ACC112 (cell line): ENCODE measurements around the gene RAB6B.
A peak's percentile ranks its signal among the peaks of the same experiment; 100 is the strongest.

ENCODE experiments used
- H2AFZ ChIP-seq: fragments of 200-600 bp; sonication (generic); one replicate; pipeline ENCODE4 v1.6.0; 2017; ENCODE audit warnings: antibody characterized with exemption, low read length; ENCODE audit not compliant: unreplicated experiment
- H3K27ac ChIP-seq: fragments of 200-600 bp; sonication (generic); 2 replicates; pipeline ENCODE4 v1.5.1; 2014; ENCODE audit warnings: low read depth, mild to moderate bottlenecking, antibody characterized with exemption, low read length, moderate library complexity
- H3K27me3 ChIP-seq: fragments of 200-600 bp; sonication (generic); 2 replicates; pipeline ENCODE4 v1.6.1; 2014; ENCODE audit warnings: mild to moderate bottlenecking, antibody characterized with exemption, low read length, moderate library complexity, mixed read lengths; ENCODE audit not compliant: insufficient read depth
- H3K36me3 ChIP-seq: fragments of 200-600 bp; sonication (generic); 2 replicates; pipeline ENCODE4 v1.6.1; 2016; ENCODE audit warnings: mild to moderate bottlenecking, antibody characterized with exemption, low read length, moderate library complexity, mixed read lengths; ENCODE audit not compliant: insufficient read depth
- H3K4me1 ChIP-seq: fragments of 200-600 bp; sonication (generic); one replicate; pipeline ENCODE4 v1.6.1; 2016; ENCODE audit warnings: low read length, mixed read lengths; ENCODE audit not compliant: insufficient read depth, unreplicated experiment, control insufficient read depth
- H3K4me3 ChIP-seq: fragments of 200-600 bp; sonication (generic); 2 replicates; pipeline ENCODE4 v1.5.1; 2014; ENCODE audit warnings: mild to moderate bottlenecking, low read depth, low read length
- H3K79me2 ChIP-seq: fragments of 200-600 bp; sonication (generic); one replicate; pipeline ENCODE4 v1.6.0; 2016; ENCODE audit warnings: low read length; ENCODE audit not compliant: control insufficient read depth, unreplicated experiment, insufficient read depth

RAB6B gene

GRCh38 chr3:133895208-133896001, at the start of gene RAB6B:
RAB6B (minus strand) TSS chr3:133895882; CDS start chr3:133895466, 416 bp downstream.
- no peaks in the 10 kb centered on the region for H3K79me2 ChIP-seq
- H3K4me1 ChIP-seq, result no peaks in the 10 kb centered on the region
- H2AFZ ChIP-seq, result peak within 1 kb of the TSS; percentile 94
- H3K4me3 ChIP-seq, result peak within 1 kb of the TSS; percentile 92
- H3K27ac ChIP-seq, result no peak within 1 kb of the TSS
- H3K27me3 ChIP-seq, result peaks cover 32% of the 10 kb centered on the region
- H3K36me3 ChIP-seq, result no peaks in the 10 kb centered on the region

- Histone ChIP-seq H3K79me2 (no peaks in the 10 kb centered on the region), H3K27ac (peak overlapping the region; percentile 82), H2AFZ (no peak overlapping the region), H3K36me3 (no peaks in the 10 kb centered on the region), H3K27me3 (no peaks in the 10 kb centered on the region), H3K4me1 (peaks cover 59% of the 10 kb centered on the region), H3K4me3 (peak overlapping the region; percentile 59)
Measured at GRCh38 chr3:133944641-133945380, 49.1 kb upstream of the RAB6B start.

DNA sequence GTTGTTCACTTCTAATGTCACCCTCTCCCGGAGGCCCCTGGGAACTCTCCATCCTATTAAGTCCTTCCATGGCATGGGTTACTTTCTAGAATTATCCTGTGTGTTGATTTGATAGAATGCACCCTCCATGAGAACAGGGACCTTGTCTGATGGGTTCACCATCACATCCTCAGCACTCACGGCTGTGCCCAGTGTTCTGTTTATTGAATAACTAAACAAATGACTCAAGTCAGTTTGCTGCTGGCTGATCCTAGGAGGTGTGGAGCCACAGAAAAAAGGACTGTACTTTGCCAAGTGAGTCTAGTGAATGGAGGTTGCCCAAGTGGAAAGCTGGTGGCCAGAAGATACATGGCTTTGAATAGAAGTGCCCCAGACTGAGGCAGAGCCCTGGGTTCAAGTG, 48.5 kb upstream of the RAB6B start:
- Histone ChIP-seq H3K27me3 (no peaks in the 10 kb centered on the region), H3K79me2 (no peaks in the 10 kb centered on the region), H2AFZ (no peak overlapping the region), H3K36me3 (no peaks in the 10 kb centered on the region), H3K4me1 (peaks cover 59% of the 10 kb centered on the region), H3K27ac (peak overlapping the region; percentile 82), H3K4me3 (peak overlapping the region; percentile 59)

DNA sequence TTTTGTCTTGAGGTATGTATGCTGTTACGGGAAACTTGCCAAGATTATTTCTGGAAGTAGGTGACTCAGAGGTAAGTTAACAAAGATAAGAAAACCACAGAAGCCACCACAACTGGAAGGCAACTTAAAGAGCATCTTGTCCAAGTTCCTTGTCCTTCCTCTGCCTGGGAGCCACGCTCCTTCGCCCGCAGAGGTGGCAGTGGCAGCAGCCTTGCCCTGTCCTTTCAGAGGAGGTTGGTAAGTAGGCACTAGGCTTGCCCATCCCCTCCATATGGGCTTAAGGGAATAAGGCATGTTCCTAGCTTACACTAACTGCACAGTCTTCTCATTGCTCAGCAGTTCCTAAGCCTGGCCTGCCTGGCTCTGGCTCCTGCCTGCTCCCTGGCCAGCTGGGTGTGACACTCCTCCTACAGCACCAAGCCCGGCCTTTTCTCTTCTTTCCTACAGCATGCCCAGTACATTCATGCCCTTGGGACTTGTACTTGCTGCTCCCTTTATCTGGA, 48.0 kb upstream of the RAB6B start:
- Histone ChIP-seq H3K4me3 (peak overlapping the region; percentile 59), H3K79me2 (no peaks in the 10 kb centered on the region), H3K27me3 (no peaks in the 10 kb centered on the region), H2AFZ (no peak overlapping the region), H3K27ac (peak overlapping the region; percentile 82), H3K4me1 (peaks cover 59% of the 10 kb centered on the region), H3K36me3 (no peaks in the 10 kb centered on the region)

- peak overlapping the region; percentile 82; the same call in 1 of the 2 replicates for H3K27ac ChIP-seq
- no peaks in the 10 kb centered on the region for H3K79me2 ChIP-seq
- no peak overlapping the region for H3K4me3 ChIP-seq
- H2AFZ ChIP-seq, result no peak overlapping the region
- H3K27me3 ChIP-seq, result no peaks in the 10 kb centered on the region
- no peaks in the 10 kb centered on the region for H3K36me3 ChIP-seq
- H3K4me1 ChIP-seq, result peaks cover 55% of the 10 kb centered on the region
Measured at GRCh38 chr3:133943031-133943535, 47.4 kb upstream of the RAB6B start.

DNA sequence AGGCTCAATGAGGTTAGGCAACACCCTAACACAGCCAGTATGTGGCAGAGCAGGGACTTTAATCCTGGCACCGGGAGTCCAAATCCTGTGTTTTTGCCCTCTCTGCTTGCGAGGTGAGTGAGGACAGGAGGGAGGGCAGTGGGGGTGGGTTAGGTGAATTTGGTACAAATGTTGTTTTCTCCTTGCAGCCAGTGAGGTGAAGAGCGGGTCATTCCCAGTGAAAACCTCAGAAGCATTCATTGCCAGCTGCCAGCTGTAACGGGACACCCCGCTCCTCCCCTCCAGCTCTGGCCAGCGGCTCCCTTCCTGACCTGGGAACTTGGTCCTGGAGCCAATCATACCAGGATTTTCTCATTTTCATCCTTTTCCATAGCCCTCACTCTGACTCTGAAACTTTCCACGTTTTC, 45.7 kb upstream of the RAB6B start:
- Histone ChIP-seq H3K4me3 (no peak overlapping the region), H3K4me1 (peaks cover 46% of the 10 kb centered on the region), H3K36me3 (no peaks in the 10 kb centered on the region), H3K27me3 (no peaks in the 10 kb centered on the region), H3K79me2 (no peaks in the 10 kb centered on the region), H3K27ac (no peak overlapping the region), H2AFZ (no peak overlapping the region)

- no peaks in the 10 kb centered on the region for H3K27me3 ChIP-seq
- H3K4me1 ChIP-seq, result peaks cover 37% of the 10 kb centered on the region
- H3K27ac ChIP-seq, result no peak overlapping the region
Measured at GRCh38 chr3:133940536-133940935, 44.9 kb upstream of the RAB6B start.

GRCh38 chr3:133939463-133939835, 43.8 kb upstream of the RAB6B start:
- Histone ChIP-seq H3K36me3 (no peaks in the 10 kb centered on the region), H3K4me1 (peaks cover 26% of the 10 kb centered on the region), H3K27me3 (no peaks in the 10 kb centered on the region), H3K27ac (no peak overlapping the region), H3K4me3 (no peak overlapping the region), H3K79me2 (no peaks in the 10 kb centered on the region), H2AFZ (no peak overlapping the region)

More at GRCh38 chr3:133940536-133940935, 44.9 kb upstream of the RAB6B start:
- Histone ChIP-seq H3K36me3 (no peaks in the 10 kb centered on the region), H2AFZ (no peak overlapping the region), H3K4me3 (no peak overlapping the region), H3K79me2 (no peaks in the 10 kb centered on the region)

GRCh38 chr3:133938770-133939462, 43.2 kb upstream of the RAB6B start:
- no peak overlapping the region for H3K27ac ChIP-seq
- H3K4me1 ChIP-seq, result peaks cover 21% of the 10 kb centered on the region
- no peaks in the 10 kb centered on the region for H3K79me2 ChIP-seq
- H3K27me3 ChIP-seq, result no peaks in the 10 kb centered on the region
- H2AFZ ChIP-seq, result no peak overlapping the region
- no peak overlapping the region for H3K4me3 ChIP-seq
- no peaks in the 10 kb centered on the region for H3K36me3 ChIP-seq
